Frontal cortex (tissue), 4 donors: Measurements from ENCODE around the gene ARHGEF40. TPM values are rescaled to one million over a fixed set of nuclear protein-coding genes. Genes with fewer than 3 reads are reported as not detected.

ENCODE experiments used
- DNase-seq, 2 donors: peaks; one replicate each; pipeline ENCODE4 v3.0.0; 2012; ENCODE audit warnings: low spot score in 2 of 2
- FAIRE-seq: peaks from 2 replicates; lab custom pipeline; 2012; peaks lifted over from hg19 to GRCh38; lab: Jason Lieb, UNC
- small RNA-seq: library from RNA; depleted of rRNA; stranded (forward); fragments of <200 nt; gene quantifications from one replicate; pipeline ENCODE3, GENCODE V24; 2014
- total RNA-seq: library from RNA; depleted of rRNA; stranded (reverse); fragments of >200 nt; gene quantifications from one replicate; pipeline ENCODE4 v1.2.3, GENCODE V29; 2014
- donor health status: control.
- donor health status: control.
- donor health status: control.

The ARHGEF40 gene
- total RNA-seq, 1 donor from 2014 or later: 11.4 TPM

DNA sequence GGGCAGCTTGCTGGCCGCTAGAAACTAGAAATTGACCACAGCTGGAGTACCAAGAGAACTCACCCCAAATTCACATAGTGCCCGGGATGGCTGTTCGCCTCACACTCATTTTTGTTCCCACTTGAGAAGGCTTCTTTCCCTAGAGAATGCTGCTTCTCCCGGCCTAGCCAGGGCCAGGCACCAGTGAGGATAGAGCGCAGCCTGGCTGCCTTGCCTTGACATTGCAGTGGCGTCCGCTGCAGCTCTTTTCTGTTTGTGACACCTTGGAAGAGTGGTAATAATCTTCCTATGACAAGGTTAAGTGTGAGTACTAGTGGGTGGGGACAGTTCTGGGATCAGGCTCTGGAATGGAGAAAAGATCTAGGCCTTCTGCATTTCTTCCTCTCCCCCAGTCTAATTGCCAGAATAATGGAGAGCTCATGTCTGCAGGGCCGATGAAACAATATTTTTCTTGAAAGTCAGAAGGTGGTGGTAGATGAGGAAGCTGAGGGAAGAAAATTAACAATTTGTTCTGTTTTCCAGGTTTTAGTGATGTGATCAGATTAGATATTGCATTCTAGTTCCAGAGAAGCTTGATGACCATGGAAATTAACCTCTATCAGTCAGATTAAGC, 34.5 kb downstream of the ARHGEF40 start:
- peak; percentile 68 to 73 for DNase-seq
- no peak for FAIRE-seq

DNA sequence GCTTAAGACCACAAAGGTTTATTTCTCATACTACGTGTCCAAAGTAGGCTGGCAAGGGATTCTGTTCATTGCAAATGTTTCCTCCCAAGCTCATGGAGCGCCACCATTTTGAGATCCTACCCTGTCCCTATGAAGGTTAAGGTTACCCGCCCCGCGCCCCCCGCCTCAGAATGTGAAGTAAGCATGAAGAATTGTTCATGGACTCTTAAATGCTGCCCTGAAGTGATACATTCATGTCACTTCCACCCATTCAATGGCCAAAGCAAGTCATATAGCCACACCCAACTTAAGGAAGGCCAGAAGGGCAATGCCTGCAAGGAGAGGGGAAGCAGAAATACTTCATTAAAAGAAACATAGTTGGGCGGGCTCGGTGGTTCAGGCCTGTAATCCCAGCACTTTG, 35.0 kb downstream of the ARHGEF40 start:
- DNase-seq: no peak
- no peak for FAIRE-seq

- FAIRE-seq: no peak
- no peak for DNase-seq
These were observed 36.0 kb downstream of the ARHGEF40 start for GRCh38 chr14:21106176-21106497.

DNA sequence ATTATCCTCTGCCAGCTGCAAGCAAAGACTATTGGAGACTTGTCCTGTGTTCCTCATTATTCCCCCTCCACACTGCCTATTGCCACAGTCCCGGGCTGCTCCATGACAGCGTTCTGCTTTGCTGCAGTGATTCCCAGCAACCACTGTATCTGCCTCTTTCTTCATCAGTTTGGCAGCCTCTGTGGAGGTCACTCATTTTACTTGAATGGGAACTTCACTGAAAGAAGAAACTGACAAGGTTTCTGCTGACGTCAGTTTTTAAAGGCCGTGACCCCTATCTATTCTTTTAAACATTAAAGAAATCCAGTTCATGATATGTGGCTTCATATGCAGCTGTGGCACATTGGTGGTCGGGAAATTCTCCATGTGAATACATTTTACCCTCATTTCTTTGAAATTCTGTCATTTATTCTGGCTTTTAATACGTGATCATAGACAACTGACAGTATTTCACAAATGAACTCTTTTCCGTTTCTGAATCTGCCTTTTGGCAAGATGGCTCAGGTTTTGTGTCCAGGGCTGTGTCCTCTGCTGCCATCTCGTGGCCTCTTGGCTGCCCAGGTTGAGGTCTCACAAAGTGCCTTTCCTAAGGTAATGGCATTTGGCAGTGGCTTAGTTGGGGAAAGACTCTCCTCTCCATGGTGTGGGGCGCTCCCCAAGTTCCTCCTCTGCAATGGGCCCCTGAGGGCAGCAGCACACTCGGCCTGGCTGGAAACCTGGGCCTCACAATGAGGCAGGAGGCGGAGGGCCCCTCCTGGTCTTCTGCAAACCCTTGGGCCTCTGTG, 36.6 kb downstream of the ARHGEF40 start:
- no peak for FAIRE-seq

DNA sequence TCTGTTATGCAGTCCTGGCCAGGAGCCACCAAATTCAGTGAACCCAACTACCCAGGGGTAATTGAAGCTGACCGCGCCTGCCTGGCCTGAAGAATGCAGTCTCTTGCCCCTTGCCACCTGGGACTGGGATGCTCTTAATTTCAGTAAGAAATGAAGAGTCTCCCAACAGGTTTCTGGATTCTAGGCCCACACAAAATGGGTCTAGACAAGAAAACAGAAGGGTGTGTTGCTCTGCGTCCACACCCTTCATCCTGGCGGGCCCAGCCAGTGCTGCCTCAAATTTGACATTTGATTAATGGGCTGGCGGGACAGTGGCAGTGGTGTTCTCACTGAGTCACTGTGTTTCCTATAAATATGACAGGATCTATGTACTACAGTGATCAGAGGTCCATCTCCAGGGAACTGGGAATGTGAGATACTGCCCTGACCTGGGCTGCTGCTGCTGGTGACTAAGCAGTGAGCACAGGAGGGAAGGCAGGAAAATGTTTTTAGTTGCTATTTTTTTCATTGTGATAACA, 37.2 kb downstream of the ARHGEF40 start:
- DNase-seq: no peak
- FAIRE-seq: no peak

More for the DNA sequence above, 36.6 kb downstream of the ARHGEF40 start:
- peak; percentile 54 to 69 for DNase-seq

DNA sequence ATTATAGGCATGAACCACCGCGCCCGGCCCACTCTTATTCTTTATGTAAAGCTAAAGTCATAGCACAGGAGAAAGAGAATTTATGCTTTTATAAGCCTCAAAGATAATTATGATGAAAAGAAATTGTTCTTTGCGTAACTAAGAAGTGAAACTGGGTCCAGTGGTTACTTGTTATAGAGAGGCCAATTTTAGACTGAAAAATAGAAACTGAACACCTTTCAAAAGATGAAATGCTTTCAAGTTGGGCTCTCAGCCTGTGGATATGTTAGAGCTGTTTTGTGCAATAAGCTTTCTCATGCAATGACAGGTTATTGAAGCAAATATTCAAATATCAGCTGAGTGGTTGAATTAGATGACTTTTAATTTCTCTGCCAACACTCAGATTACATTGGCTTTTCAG, 38.7 kb downstream of the ARHGEF40 start:
- FAIRE-seq (no peak), DNase-seq (no peak)

- no peak for FAIRE-seq
- no peak for DNase-seq
These were observed 39.5 kb downstream of the ARHGEF40 start for GRCh38 chr14:21109377-21110138.

DNA sequence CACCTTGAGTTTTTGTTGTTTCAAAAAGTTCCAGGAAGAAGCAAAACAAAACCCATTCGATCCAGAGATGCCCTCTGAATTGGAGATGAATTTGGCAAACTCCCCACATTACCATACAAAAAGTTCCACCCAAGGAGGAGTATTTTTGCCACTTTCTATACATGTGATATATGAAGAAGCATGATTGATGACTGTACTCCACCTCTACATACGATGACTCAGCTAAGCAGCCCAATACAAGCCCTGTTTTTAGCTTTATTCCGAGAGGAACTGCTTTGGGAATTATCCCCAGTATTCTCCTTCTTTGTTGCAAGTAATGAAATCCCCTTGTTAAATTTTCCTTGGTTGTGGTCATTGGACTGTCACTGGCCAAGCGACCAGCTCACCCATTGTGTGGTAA, 42.2 kb downstream of the ARHGEF40 start:
- DNase-seq (no peak), FAIRE-seq (no peak)

DNA sequence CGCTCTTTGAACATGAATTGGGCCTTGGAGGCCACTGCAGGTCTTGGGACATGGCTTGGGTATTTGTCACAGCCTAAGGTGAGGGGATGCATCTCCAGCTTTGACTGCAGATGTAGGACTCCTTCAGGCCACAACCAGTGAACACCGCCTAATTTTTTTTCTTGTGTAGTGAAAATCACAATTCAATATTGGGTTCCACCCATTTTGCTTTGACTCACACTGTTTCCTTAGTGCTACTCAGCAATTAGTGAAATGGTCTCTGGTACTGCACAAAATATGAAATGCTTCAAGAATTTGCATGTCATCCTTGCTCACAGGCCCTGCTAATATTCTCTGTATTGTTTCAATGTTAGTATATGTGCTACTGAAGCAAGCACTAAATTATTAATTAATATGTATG, 43.3 kb downstream of the ARHGEF40 start:
- no peak for FAIRE-seq
- no peak for DNase-seq

DNA sequence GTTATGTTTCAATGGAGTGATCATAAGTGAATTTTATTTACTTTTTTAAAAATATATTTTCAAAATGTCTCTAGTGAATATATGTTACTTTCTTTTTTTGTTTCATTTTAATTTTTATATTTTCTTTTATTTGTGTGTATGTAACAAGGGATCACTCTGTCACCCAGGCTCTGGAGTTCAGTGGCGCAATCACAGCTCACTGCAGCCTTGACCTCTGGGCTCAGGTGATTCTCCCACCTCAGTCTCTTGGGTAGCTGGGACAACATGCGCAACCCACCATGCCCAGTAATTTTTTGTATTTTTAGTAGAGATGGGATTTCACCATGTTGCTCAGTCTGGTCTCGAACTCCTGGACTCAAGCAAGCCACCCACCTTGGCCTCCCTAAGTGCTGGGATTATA, 48.8 kb downstream of the ARHGEF40 start:
- FAIRE-seq: no peak

GRCh38 chr14:21120686-21121085, 50.6 kb downstream of the ARHGEF40 start:
- DNase-seq (no peak), FAIRE-seq (no peak)

More for the DNA sequence above, 48.8 kb downstream of the ARHGEF40 start:
- no peak for DNase-seq

DNA sequence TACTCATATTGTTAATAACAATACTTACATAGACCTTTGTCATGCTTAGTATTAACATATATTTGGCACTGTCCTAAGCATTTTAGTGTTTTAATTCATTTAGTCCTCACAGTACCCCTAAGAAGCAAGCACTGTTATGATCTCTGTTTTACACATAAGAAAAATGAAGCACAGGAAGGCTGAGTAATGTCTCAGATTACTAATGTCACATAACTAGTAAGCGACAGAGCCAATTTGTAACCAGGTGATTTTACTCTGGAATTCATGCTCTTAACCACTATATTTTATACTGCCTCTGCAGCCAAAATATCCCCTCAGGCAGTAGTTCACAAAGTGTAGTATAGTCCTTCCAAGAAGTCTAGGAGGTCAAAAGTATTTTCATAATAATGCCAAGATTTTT, 51.0 kb downstream of the ARHGEF40 start:
- FAIRE-seq: no peak

DNA sequence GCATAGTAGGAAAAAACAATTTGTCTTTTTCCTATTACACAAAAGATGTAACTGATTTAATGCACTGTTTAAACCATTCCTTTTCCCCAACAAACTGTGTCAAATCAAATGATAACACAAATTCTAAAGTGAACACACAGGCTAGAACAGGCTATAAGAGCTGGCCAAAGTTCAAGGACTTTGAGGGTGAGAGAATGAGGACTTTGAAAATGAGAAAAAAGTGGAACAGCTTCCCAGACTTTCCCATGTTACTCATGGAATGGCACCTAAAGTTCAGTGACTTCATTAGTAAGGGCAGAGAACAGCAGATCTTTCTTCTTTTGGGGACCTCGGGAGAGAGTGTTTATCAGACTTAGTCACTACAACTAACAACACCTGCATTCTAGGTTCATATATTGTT, 53.3 kb downstream of the ARHGEF40 start:
- DNase-seq (no peak), FAIRE-seq (no peak)

More for the DNA sequence above, 51.0 kb downstream of the ARHGEF40 start:
- DNase-seq: no peak

DNA sequence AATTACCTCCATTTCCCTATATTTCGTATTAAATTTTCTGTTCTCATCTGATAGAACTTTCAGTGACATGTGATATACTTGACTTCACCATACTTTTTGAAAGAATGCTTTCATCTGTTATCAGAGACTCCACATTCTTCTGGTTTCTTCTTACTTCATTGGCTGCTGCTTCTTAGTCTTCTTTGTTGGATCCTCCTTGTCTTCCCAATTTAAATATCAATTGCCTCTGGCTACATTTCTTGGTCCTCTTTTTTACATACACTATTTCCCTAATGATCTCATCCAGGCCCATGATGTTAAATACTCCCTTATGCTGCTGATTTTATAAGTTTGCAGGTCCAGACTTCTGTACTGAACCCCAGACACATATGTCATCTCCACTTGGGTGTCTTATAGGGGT, 63.8 kb downstream of the ARHGEF40 start:
- DNase-seq (no peak), FAIRE-seq (no peak)

- DNase-seq: peak in 1 of 2 donors; percentile 10
These were observed 65.9 kb downstream of the ARHGEF40 start for GRCh38 chr14:21136024-21136423.

More at GRCh38 chr14:21136024-21136423, 65.9 kb downstream of the ARHGEF40 start:
- no peak for FAIRE-seq

Small RNAs within 50 kb of the gene (small RNA-seq; reads per million reads assigned to genes)
- not detected for gene RNU6-252P

Other genes with a start within 250 kb of the ARHGEF40 start
- not detected for gene RNASE3, start 178.9 kb upstream of the ARHGEF40 start, total RNA-seq
- not detected for gene RNASE2, start 114.8 kb upstream of the ARHGEF40 start, total RNA-seq
- 27.7 TPM for gene METTL17, start 80.3 kb upstream of the ARHGEF40 start, total RNA-seq
- gene SLC39A2, start 71.0 kb upstream of the ARHGEF40 start, total RNA-seq: not detected
- 92.9 TPM for gene NDRG2, start 45.2 kb upstream of the ARHGEF40 start, total RNA-seq
- gene TPPP2, start 40.1 kb upstream of the ARHGEF40 start, total RNA-seq: not detected
- not detected for gene RNASE13, start 35.5 kb upstream of the ARHGEF40 start, total RNA-seq
- gene RNASE7, start 27.9 kb upstream of the ARHGEF40 start, total RNA-seq: not detected
- gene RNASE8, start 12.5 kb upstream of the ARHGEF40 start, total RNA-seq: not detected
- gene ZNF219, start 28.4 kb downstream of the ARHGEF40 start, total RNA-seq: 6.9 TPM
- gene TMEM253, start 30.8 kb downstream of the ARHGEF40 start, total RNA-seq: not detected
- gene OR5AU1, start 85.8 kb downstream of the ARHGEF40 start, total RNA-seq: not detected
- gene HNRNPC, start 199.1 kb downstream of the ARHGEF40 start, total RNA-seq: 614 TPM
- gene RPGRIP1, start 209.8 kb downstream of the ARHGEF40 start, total RNA-seq: not detected